Peyer's patch (tissue), 4 donors: ENCODE data around the gene POU3F3.

Experiments
- CTCF ChIP-seq, 6 experiments: fragments of 450-650 bp in 4 of 6; fragments of 200-600 bp in 2 of 6; sonication (generic) in 1 of 6; IDR thresholded peaks; one replicate each; pipeline ENCODE4 v1.5.1; 2017 to 2019; ENCODE audit warnings: antibody characterized with exemption in 6 of 6, mild to moderate bottlenecking in 3 of 6, moderate library complexity in 1 of 6
- POLR2A ChIP-seq, 2 donors: fragments of 450-650 bp; IDR thresholded peaks; one replicate each; pipeline ENCODE4 v1.5.1; 2017; ENCODE audit warnings: antibody characterized with exemption in 2 of 2, mild to moderate bottlenecking in 2 of 2, moderate library complexity in 2 of 2

GRCh38 chr2:104870100-104870975 lies 16.4 kb downstream of the POU3F3 start:
- TF ChIP-seq CTCF (IDR thresholded peaks at IDR 0.05) (no peak), POLR2A (IDR thresholded peaks at IDR 0.05) (no peak)
